Medulla oblongata (tissue), 1 donor: ENCODE results near the gene KCNQ2.
A peak's percentile ranks its signal among the peaks of the same experiment; 100 is the strongest.

ENCODE experiments used
- DNase-seq: peaks from one replicate; pipeline ENCODE4 v3.0.0-alpha.2; 2015; ENCODE audit errors: extremely low spot score

KCNQ2 gene

DNA sequence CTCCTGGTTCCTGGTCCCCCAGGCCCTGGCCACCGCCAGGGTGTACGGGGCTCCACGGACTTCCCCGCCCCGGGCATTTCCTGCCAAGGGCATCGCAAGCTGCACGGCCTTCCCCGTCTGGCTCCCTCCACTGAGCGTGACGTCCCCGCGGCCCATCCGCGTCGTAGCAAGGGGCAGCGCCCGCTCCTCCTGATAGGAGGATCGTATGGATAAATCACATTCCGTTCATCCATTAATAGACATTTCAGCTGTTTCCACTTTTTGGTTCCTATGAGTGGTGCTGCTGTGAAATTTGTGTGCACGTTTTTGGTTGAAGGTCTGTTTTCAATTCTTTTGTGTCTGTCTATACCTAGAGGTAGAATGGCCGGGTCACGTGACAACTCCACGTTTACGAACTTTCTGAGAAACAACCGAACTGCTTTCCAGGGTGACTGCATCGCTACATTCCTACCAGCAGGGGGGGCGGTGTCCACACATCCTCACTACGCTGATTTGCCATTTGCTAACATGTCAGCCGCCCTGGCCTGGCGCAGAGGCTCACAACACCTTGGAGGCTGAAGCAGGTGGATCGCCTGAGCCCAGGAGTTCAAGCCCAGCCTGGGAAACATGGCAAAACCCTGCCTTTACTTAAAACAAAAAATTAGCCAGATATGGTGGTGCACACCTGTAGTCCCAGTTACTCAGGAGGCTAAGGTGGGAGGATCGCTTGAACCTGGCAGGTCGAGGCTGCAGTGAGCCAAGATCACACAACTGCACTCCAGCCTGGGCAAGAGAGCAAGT is 37.7 kb downstream of the KCNQ2 start:
- DNase-seq = peak; percentile 45

DNA sequence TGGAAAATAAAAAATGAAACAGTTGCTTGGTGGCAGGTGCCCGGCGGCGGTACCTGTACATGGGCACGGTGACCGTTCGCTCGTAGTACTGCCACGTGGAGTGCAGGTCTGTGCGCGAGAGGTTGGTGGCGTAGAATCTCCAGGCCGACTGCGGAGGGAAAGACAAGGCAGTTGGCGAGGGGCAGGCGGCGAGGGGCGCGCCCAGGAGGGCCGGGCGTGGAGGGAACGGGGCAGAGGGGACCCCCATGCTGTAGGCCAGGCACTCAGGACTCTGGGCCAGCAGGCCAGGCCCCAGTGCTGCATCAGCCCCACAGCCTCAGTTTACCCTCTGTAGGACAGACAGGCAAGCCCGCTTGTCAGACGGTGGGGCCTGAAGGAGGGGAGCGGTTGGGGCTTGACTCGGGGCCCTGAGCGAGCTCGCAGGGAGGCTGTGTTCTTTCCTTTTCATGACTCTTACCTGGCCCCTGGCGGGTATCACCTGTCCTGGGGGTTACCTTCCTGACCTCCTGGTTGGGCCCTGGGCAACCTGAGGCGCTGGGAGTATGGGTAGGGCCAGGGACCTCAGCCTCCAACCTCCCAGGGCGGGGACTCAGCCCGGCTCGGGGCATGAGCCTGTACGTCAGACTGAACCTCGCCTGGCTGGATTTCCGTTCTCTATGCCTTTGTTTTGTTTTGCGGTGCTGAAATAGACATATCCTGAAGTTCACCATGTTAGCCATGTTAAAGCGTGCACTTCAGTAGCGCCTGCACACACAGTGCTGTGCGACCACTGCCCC is 38.5 kb downstream of the KCNQ2 start:
- no peak for DNase-seq

DNA sequence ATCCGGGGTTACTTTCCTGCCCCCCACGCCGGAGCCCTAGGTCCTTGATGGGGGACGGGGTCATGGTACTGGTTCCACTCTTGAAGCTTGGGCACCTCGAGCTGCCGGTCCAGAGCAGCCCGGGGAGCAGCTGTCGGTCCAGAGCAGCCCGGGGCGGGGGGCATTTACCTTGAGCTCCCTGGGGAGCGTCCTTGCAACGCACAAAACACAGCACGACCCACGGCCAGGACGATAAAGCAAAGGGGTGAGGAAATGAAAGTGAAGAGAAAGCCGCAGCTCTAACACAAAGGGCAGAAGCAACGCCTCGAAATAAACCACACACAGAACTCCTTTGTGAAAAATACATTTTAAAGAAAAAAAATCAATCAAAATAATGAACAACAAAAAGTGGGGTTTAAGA is 39.1 kb downstream of the KCNQ2 start:
- DNase-seq = no peak

DNA sequence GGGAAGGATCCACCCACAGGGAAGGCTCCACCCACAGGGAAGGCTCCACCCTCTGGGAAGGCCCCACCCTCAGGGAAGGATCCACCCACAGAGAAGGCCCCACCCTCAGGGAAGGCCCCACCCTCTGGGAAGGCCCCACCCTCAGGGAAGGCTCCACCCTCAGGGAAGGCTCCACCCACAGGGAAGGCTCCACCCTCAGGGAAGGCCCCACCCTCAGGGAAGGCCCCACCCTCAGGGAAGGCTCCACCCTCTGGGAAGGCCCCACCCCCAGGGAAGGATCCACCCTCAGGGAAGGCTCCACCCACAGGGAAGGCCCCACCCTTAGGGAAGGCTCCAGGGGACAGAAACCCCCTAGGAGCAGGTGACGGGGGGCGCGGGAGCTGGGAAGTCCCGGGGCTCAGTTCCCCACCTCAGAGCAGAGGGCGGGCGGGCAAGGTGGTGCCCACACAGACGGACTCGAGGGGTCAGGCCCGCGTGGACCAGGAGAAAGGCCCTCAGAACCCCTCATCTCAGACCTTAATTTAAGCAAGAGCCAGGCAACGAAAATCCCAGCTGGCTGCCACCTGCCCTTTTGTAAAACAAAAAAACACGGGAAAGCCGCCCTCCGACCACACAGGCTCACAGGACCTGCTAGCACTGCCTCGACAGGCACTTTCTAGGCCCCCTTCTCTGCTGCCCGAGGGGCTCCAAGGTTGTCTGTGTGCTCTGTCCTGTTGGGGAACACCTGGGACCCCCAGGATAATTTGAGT is 39.7 kb downstream of the KCNQ2 start:
- DNase-seq = no peak

DNA sequence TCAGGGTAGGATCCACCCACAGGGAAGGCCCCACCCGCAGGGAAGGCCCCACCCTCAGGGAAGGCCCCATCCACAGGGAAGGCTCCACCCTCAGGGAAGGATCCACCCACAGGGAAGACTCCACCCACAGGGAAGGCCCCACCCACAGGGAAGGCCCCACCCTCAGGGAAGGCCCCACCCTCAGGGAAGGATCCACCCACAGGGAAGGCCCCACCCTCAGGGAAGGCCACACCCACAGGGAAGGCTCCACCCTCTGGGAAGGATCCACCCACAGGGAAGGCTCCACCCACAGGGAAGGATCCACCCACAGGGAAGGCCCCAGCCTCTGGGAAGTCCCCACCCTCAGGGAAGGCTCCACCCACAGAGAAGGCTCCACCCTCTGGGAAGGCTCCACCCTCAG is 40.5 kb downstream of the KCNQ2 start:
- no peak for DNase-seq

DNA sequence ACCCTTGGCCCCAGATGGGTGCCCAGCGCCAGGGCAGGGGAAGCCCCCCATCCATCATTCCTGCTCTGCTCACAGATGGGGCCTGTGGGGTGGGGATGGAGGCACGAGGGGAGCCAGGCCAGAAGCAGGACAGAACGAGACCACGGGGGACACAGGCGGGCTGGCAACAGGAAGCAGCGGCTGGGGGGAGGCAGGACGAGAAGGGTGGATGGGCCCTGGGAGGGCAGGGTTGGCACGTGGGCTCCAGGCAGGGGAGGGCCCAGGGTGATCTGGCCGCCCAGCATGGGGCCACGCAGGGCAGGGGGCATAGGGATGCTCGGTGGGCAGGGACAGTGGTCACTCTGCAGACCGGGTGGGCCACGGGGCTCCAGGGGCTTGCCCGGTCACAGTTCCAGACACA is 41.6 kb downstream of the KCNQ2 start:
- no peak for DNase-seq

DNA sequence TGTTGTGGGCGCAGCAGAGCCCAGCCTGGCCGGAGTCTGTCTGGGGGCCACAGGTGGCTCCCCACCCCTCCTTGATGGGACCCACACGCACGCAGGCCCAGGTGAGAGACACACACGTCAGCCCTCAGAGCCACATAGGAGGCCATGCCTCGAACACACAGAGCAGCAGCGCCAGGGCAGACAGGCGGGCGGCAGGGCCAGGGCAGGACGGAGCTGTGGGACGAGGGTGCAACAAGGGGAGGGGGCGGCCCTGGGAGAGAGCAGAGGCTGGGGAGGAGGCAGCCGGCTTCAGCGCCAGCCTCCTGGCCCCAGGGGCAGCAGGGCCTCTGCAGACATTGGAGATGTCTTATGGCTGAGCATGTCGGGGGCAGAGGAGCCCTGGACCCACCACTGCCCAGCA is 42.5 kb downstream of the KCNQ2 start:
- DNase-seq = no peak

DNA sequence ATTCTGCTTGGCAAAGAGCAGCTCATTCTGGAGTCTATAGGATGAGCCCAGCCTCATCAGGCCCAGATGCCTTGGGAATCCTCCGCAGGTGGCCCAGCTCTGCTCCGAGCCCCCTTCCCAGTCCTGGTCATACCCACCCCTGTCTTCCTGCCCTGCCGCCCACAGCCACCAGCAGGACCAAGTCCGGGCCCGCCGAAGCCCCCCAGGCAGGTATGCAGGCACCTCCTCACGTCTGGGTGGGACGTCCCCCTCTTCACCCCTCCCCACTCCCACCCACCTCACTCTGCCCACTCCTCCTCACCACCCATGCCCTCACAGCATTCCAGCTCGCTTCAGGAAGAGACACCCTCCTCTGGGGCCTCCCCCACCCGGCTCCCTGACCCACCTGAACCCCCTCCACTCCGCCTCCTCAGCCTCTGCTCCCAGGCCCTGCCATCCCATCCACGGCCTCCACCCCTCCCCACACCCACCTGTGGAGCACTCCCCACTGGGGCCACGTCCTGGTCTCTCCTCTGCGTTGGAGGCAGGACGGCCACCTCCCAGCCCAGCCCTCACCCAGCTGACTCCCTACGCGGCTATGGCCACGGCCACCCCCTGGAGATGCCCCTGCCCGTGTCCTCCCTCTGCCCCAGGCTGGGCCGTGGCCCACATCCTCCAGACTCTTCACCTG is 43.4 kb downstream of the KCNQ2 start:
- DNase-seq = no peak

DNA sequence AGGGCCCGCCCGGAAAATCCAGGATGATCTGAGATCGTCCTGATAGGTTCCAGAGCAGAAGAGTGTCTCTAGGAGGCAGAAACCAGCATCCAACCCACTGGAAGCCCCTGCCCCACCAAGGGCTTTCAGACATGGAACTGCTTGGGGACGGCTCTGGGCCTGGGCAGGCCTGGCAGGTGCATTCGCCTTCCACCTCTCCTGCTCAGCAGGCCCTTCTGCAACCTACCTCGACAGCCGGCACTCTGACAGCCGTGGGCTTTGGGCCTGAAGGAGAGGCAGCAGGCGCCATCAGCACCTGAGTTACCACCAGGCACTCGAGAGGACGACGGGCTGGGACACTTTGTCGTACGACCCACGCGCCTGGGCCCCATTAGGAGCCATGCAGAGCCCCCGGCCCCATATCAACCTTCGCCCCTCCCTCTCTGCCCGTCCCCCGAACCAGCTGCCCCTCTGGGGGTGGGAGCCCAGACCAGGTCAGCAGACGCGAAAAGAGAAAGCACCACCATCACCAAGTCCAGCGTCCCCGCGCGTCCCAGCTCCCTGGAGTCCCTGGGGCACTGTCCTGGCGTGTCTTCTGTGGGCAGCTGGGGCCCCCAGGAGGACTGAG is 44.6 kb downstream of the KCNQ2 start:
- DNase-seq = no peak

DNA sequence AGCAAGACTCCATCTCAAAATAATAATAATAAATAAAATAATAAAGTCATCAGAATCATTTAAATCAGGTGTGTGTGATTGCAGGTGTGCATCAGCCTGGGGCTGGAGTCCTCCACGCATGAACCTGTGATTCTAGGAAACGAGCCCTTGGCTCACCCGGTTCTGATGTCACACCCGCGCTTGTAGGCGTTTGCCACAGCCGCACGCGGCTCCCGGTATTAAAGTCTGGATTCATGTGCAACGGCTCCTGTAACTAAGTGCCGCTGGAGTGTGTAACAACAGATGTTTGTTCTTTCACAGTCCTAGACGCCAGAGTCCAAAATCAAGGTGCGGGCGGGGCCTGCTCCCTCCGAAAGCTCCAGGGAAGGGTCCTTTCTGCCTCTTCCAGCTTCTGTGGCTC is 45.2 kb downstream of the KCNQ2 start:
- no peak for DNase-seq

DNA sequence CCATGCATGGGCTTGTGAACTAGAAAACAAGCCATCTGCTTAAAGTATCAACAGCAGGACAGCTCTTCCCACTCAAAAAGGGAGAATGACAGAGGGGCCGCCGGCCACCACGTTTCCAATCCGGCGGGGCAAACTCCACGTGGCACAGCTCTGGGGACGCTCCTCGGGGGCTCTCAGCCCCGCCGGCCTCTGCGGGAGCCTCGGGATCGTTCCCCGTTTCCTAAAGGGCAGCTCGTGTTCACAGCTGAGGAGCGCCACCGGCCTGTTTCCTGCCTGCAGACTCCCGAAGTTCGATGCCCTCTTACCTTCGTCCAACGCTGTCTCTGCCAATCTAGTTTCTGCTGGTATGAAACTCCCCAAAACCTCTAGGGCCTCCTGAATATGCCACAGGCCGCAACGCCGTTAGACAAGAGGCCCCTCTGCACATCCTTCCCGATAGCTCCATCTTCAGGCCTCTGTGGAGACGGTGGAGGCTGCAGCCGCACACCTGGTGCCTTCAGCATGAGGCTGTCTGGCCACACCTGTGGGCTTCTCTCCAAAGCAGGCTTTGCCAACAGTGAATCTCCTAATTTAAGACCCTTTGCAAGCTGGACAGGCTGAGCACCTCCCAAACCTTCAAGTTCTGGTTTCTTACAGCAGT is 46.5 kb downstream of the KCNQ2 start:
- no peak for DNase-seq

DNA sequence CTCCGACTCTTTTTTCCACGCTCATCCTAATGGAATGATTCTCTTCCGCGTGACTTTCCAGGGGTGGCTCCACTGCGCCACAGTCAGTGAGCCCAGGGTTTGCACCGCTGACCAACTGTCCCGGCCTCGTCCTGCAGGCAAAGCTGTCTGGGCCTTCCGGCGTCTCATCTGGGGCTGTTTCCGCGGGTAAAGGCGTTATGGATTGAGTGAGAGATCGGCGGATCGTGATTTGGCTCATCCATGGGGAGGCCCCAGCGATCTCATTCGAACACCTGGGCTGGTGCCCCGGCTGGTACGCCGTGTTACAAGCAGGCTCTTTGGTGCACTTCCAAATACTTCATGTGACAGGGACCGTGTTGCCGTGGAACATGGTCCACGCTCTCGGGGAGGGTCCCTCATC is 47.8 kb downstream of the KCNQ2 start:
- DNase-seq = no peak

DNA sequence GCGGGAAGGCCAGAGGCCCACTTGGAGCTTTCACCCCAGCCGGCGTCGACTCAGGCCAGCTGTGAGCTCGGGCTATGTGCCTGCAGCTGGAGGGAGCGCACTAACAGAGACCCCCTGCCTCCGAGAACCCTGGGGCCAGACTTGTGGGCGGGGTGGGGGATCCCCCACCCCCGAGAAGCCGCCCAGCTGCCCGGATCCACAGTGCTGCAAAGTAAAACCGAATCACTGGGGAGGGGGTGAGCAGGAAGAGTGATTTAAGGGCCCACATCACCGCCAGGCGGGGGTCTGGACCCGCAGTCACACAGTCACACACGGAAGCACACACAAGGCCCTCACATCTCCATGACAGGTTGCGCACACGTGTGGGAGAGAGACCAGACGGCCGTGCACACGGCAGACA is 48.7 kb downstream of the KCNQ2 start:
- DNase-seq = no peak

DNA sequence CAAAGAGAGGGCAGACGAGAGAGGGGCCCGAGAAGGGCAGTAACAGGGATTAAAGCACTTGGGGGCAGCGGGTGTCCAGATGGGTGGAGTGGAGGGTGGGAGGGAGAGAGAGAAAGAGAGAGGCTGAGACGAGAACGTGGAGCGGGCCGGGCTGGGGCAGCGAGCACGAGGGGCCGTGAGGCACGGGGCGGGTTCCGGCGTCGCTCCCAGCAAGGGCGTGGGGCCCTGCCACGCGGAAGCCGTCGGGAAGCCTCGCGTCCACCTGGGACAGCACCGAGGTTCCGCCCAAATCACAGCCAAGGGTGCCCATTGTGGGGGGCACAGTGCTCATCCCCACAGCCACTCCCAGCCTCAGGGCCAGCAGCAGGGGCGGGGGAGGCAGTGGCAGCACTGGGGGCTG is 49.8 kb downstream of the KCNQ2 start:
- DNase-seq = no peak

DNA sequence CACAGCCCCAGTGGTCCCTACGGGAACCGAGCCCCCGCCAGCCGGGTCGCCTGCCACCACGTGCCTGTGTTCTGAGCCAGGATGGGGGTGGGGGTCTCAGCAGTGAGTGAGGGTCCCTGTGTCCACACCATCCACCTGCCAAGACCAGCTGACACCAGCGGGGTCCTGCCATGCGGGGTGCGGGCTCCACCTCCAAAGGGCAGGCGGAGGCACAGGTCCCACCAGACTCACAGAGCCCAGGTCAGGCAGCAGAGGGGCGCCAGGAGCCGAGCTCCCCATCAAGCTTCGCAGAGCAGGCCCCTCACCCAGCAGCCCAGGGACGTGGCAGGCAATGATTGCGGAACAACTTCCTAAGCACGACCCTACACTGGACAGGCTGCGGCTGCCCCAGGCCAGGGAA is 50.5 kb downstream of the KCNQ2 start:
- DNase-seq = no peak

DNA sequence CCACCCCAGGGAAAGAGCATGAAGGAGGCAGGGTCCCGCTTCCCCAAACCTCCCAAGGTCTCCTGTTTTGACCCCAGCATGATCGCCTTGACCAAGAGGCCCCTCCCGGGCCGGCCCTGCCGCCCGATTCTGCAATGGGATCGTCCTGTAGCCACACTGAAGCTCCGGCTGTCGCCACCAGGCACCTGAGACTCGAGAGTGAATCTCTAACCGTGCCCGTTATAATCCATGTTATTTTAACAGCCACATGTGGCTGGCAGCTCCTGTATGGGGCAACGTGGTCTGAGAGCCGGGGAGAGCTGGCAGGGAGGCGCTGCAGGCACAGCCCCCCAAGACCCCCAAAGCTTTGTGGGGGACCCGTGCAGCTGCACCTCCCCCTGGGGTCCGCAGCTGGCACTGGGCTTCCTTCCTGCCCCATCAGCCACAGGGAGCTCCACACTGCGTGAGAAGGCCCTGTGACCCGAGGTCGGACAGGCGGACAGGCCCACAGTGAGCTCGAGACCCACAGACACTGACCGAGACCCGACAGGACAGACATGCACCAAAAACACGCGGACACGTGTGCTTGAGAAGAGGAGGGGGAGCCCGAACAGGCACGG is 51.3 kb downstream of the KCNQ2 start:
- no peak for DNase-seq

DNA sequence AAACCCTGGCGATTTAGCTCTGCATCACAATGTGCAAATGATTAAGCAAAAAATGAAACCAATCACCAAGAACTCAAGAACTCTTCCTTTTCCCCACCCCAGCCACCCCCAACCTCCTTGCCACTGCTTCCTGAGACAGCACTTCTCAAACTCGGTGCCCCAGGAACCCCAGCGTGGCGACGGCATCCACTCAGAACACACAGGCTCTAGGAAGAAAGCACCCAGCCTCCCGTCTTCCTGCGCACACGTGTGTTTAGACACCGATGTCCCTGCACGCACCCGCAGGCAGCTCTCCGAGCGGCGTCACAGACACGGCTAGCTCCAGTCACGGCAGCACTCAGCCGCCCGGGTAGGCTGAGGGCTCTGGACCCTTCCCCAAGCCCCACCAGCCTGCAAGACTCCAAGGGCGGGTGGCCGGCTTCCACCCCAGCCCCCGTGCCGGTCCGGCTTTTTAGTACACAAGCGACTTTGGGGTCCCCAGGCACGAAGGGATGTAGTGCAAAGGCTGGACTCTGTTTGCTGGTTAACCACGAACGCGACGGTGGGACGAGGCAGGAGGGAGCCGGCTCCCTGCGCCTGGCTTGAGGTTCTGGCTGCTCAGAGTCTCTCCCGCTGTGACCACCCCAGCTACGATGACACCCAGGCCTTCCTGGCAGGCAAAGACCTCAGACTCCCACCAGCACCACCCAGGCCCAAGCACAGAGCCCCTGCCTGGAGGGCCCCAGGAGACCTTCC is 51.9 kb downstream of the KCNQ2 start:
- DNase-seq = no peak

DNA sequence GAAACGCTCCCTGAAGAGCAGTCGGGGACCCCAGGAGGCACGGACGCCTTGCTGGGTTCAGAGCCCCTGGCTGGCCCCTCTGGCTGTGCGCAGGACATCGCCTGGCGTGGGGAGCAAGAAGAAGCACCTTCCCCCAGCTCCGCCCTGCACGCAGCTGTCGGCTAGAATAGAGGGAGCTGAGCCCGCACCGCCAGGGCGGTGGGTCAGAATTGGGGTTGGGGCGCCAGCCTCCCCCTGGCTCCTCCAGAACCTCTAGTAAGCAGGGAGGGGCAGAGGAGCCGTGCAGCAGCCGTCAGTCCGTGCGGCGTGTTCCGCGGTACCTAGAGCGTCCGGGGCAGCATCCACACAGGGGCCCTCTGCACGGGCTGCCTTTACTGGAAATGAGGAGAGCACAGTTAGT is 53.2 kb downstream of the KCNQ2 start:
- no peak for DNase-seq

DNA sequence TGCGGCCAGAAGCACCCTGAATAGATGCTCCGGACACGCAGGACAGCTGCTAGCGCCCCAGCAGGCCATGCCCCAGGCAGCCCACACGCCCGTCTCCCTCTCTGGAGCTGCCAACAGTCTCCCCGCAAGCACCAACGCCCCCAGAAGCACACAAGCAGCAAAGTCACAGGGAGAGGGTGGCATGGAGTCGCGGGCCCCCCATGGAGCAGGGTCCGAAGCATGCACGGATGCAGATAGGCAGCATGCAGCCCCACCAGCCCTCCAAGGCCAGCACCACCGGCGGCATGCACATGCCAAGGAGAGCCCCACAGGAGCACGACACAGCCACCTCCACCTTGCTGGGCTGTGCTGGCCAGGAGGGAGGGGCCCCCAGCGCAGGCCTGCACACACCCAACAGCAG is 53.8 kb downstream of the KCNQ2 start:
- DNase-seq = no peak

DNA sequence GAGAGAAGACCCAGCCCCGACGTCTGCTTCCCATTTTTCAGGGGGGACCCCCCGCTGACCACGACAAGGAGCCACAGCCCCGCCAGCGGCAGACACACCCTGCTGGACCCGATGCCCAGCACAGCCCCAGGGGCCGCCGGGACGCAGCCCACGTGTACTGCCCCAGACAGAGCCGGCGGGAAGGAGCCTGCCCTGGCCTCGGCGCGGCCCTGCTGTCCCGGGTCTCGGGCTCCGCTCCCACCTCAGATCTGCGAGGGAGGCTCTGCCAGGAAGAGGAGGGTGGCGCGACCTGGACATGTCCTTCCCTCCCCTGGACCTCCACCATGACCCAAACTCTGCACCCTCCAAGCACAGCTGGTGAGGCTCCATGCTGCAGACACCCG is 54.7 kb downstream of the KCNQ2 start:
- no peak for DNase-seq
